T-helper 2 cell (primary cell): ENCODE measurements around the gene CYP4B1.
"Not testable (repeated sequence)": the region's sequence is repeated elsewhere in the genome, so short reads cannot be mapped to it uniquely, and the experiment has no call there.

Source experiments
- DNase-seq, 5 experiments: peaks; one replicate each; pipeline versions ENCODE4 v3.0.0 to v3.0.0-alpha.2; 2012 to 2022
- total RNA-seq, 2 donors: gene quantifications; one replicate each; lab custom pipeline; 2026; lab: John Stamatoyannopoulos, UW

CYP4B1 gene
- 0 to 0.07 reads per million in 2 donors for total RNA-seq

GRCh38 chr1:46798810-46799209 lies at the start of gene CYP4B1:
Gene CYP4B1, plus strand, starts transcription at chr1:46799046. Its CDS starts 36 bp downstream, at chr1:46799082.
- no peak for DNase-seq

- DNase-seq, result no peak
Observed at GRCh38 chr1:46749404-46749803, 49.4 kb upstream of the CYP4B1 start.

GRCh38 chr1:46749921-46750404 lies 48.9 kb upstream of the CYP4B1 start:
- DNase-seq, result no peak

- DNase-seq, result no peak
Observed at GRCh38 chr1:46753985-46754384, 44.9 kb upstream of the CYP4B1 start.

GRCh38 chr1:46754707-46755106 lies 44.1 kb upstream of the CYP4B1 start:
- not testable (repeated sequence) for DNase-seq

GRCh38 chr1:46755121-46755520 lies 43.7 kb upstream of the CYP4B1 start:
- no peak for DNase-seq

GRCh38 chr1:46757247-46757955 lies 41.4 kb upstream of the CYP4B1 start:
- no peak for DNase-seq

- DNase-seq, result no peak
Observed at GRCh38 chr1:46757956-46758528, 40.8 kb upstream of the CYP4B1 start.

GRCh38 chr1:46760558-46761166 lies 38.2 kb upstream of the CYP4B1 start:
- DNase-seq, result no peak

- no peak for DNase-seq
Observed at GRCh38 chr1:46761740-46762139, 37.1 kb upstream of the CYP4B1 start.

- no peak for DNase-seq
Observed at GRCh38 chr1:46764402-46764801, 34.4 kb upstream of the CYP4B1 start.

GRCh38 chr1:46767649-46768282 lies 31.1 kb upstream of the CYP4B1 start:
- DNase-seq, result no peak

GRCh38 chr1:46768445-46768844 lies 30.4 kb upstream of the CYP4B1 start:
- DNase-seq, result no peak

- DNase-seq, result no peak
Observed at GRCh38 chr1:46769028-46769740, 29.7 kb upstream of the CYP4B1 start.

GRCh38 chr1:46770541-46770940 lies 28.3 kb upstream of the CYP4B1 start:
- no peak for DNase-seq

GRCh38 chr1:46772571-46772970 lies 26.3 kb upstream of the CYP4B1 start:
- no peak for DNase-seq

- DNase-seq, result no peak
Observed at GRCh38 chr1:46774297-46774696, 24.5 kb upstream of the CYP4B1 start.

GRCh38 chr1:46778456-46778855 lies 20.4 kb upstream of the CYP4B1 start:
- DNase-seq, result not testable (repeated sequence)

- no peak for DNase-seq
Observed at GRCh38 chr1:46784666-46785065, 14.2 kb upstream of the CYP4B1 start.

- DNase-seq, result not testable (repeated sequence)
Observed at GRCh38 chr1:46788634-46789033, 10.2 kb upstream of the CYP4B1 start.

GRCh38 chr1:46790446-46791101 lies 8.3 kb upstream of the CYP4B1 start:
- DNase-seq, result no peak

GRCh38 chr1:46793126-46793525 lies 5.7 kb upstream of the CYP4B1 start:
- DNase-seq, result no peak
